ENCODE measurements around the gene TSPAN14. TPM values are rescaled to one million over a fixed set of nuclear protein-coding genes. Genes with fewer than 3 reads are reported as not detected.

The TSPAN14 gene
- total and polyA plus RNA-seq, 12 donors = 13.1 to 112 (median 45.5) TPM

GRCh38 chr10:80509403-80510161 lies 55.5 kb downstream of the TSPAN14 start:
- 71 to 79% (median 75%) methylated on average over 16 to 18 of the region's 18 CpGs for WGBS, 4 donors
- peak in 6 of 7 donors; percentile 40 to 70 (median 50) for DNase-seq
- Histone ChIP-seq H3K4me1 (replicated peaks in 1 of 2) (peaks cover 0 to 45% of the 10 kb centered on the region in 2 donors), H3K27ac (peak overlapping the region in 2 of 5 donors; percentile 31 to 89), H3K27me3 (no peaks in the 10 kb centered on the region), H3K36me3 (replicated peaks in 1 of 2) (peaks cover 0 to 40% of the 10 kb centered on the region in 2 donors), H3K4me3 (no peak overlapping the region), H3K9me3 (replicated peaks in 1 of 3) (no peaks in the 10 kb centered on the region)
- TF ChIP-seq POLR2A (IDR thresholded peaks at IDR 0.05) (no peak), CTCF (IDR thresholded peaks at IDR 0.05) (no peak)
- intact Hi-C loops (cut with DNase I) = loop anchor here (10.0 kb wide), 1 partner anchor 125 kb away; no protein-coding TSS in a partner anchor

GRCh38 chr10:80512031-80512526 lies 58.0 kb downstream of the TSPAN14 start:
- Histone ChIP-seq H3K36me3 (replicated peaks in 1 of 2) (peaks cover 0 to 59% of the 10 kb centered on the region in 2 donors), H3K27ac (no peak overlapping the region), H3K9me3 (replicated peaks in 1 of 3) (no peaks in the 10 kb centered on the region), H3K4me3 (no peak overlapping the region), H3K27me3 (no peaks in the 10 kb centered on the region), H3K4me1 (replicated peaks in 1 of 2) (peaks cover 0 to 38% of the 10 kb centered on the region in 2 donors)
- WGBS, 4 donors = 83 to 93% (median 88%) methylated on average over 3 to 10 of the region's 10 CpGs
- TF ChIP-seq POLR2A (IDR thresholded peaks at IDR 0.05) (no peak), CTCF (IDR thresholded peaks at IDR 0.05) (no peak)
- DNase-seq = peak in 1 of 7 donors; percentile 45
- intact Hi-C loops (cut with DNase I) = no loop called here

GRCh38 chr10:80513106-80513505 lies 59.0 kb downstream of the TSPAN14 start:
- Histone ChIP-seq H3K9me3 (replicated peaks in 1 of 3) (no peaks in the 10 kb centered on the region), H3K27ac (no peak overlapping the region), H3K36me3 (replicated peaks in 1 of 2) (peaks cover 0 to 62% of the 10 kb centered on the region in 2 donors), H3K4me1 (replicated peaks in 1 of 2) (peaks cover 6 to 38% of the 10 kb centered on the region in 2 donors), H3K4me3 (no peak overlapping the region), H3K27me3 (no peaks in the 10 kb centered on the region)
- DNase-seq = peak in 1 of 7 donors; percentile 39
- WGBS, 4 donors = 87 to 94% (median 90%) methylated on average over 5 to 6 of the region's 6 CpGs
- TF ChIP-seq POLR2A (IDR thresholded peaks at IDR 0.05) = no peak
- no peak for TF ChIP-seq CTCF (IDR thresholded peaks at IDR 0.05)
- intact Hi-C loops (cut with DNase I) = no loop called here

- intact Hi-C loops (cut with DNase I) = no loop called here
Observed at GRCh38 chr10:80515511-80515910, 61.4 kb downstream of the TSPAN14 start.

More at GRCh38 chr10:80515511-80515910, 61.4 kb downstream of the TSPAN14 start:
- DNase-seq = peak in 1 of 7 donors; percentile 33
- Histone ChIP-seq H3K27me3 (no peaks in the 10 kb centered on the region), H3K27ac (peak overlapping the region in 1 of 5 donors; percentile 79), H3K4me1 (replicated peaks in 1 of 2) (peaks cover 6 to 28% of the 10 kb centered on the region in 2 donors), H3K36me3 (replicated peaks in 1 of 2) (peaks cover 0 to 64% of the 10 kb centered on the region in 2 donors), H3K4me3 (no peak overlapping the region), H3K9me3 (replicated peaks in 1 of 3) (no peaks in the 10 kb centered on the region)
- WGBS, 4 donors = 87 to 92% (median 90%) methylated on average over 5 of the region's 5 CpGs
- TF ChIP-seq POLR2A (IDR thresholded peaks at IDR 0.05) (no peak), CTCF (IDR thresholded peaks at IDR 0.05) (no peak)

Measured in adrenal gland (tissue), 12 donors.